ENCODE measurements around the gene PHF3.
A peak's percentile ranks its signal among the peaks of the same experiment; 100 is the strongest.

Gene PHF3, protein sequence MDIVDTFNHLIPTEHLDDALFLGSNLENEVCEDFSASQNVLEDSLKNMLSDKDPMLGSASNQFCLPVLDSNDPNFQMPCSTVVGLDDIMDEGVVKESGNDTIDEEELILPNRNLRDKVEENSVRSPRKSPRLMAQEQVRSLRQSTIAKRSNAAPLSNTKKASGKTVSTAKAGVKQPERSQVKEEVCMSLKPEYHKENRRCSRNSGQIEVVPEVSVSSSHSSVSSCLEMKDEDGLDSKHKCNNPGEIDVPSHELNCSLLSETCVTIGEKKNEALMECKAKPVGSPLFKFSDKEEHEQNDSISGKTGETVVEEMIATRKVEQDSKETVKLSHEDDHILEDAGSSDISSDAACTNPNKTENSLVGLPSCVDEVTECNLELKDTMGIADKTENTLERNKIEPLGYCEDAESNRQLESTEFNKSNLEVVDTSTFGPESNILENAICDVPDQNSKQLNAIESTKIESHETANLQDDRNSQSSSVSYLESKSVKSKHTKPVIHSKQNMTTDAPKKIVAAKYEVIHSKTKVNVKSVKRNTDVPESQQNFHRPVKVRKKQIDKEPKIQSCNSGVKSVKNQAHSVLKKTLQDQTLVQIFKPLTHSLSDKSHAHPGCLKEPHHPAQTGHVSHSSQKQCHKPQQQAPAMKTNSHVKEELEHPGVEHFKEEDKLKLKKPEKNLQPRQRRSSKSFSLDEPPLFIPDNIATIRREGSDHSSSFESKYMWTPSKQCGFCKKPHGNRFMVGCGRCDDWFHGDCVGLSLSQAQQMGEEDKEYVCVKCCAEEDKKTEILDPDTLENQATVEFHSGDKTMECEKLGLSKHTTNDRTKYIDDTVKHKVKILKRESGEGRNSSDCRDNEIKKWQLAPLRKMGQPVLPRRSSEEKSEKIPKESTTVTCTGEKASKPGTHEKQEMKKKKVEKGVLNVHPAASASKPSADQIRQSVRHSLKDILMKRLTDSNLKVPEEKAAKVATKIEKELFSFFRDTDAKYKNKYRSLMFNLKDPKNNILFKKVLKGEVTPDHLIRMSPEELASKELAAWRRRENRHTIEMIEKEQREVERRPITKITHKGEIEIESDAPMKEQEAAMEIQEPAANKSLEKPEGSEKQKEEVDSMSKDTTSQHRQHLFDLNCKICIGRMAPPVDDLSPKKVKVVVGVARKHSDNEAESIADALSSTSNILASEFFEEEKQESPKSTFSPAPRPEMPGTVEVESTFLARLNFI (N-terminal part only)

DNA sequence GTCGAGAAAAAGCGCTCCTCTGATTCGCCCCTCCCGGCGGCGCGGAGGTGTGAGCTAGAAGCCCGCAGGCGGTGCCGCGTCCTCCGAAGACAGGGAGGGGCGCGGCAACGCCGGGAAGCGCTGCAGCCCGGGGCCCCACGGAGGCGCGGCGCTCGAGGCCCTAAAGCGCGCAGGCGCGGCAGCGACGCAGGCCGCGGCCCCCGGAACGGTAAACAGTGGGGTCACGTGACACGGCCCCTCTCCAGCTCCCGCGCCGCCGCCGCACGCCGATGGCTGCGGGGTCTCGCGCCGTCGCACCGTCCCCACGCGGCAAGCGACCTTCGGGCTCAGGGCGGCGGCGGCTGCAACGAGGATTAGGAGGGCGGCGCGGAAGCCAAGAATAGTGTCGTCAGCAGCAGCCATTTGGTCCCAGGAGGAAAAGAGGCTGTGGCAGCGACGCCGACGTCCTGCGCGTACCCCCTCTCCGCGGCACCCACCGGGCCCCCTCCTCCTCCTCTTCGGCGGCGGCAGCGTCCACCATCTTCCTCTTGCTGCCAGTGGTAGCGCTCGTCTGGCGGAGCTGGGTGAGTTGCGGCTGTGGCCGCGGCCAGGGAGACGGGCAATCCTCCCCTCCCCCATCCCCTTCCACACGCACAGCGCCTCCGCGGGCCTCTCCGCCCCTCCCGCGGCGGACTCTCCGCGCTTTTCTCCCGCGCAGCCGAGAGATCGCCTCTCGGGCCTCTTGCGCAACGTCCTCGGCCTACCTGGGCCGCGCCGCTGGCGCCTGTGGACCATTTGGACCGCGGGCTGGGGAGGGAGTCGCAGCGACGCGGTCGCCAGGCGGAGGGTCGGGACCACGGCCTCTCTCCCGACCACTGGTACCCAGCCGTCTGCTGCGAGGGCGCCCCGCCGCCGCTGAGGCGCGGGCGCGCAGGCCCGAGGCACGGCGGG, at the start of gene PHF3:
Gene PHF3 (plus strand): TSS at position 215 of the 930 bp plus-strand sequence. CDS start 10,750 bp downstream, outside the sequence.
- Histone ChIP-seq H3F3A (ENCODE audit: control insufficient read depth, insufficient read depth) (no peaks in the 10 kb centered on the region), H3K4me2 (ENCODE audit: low read length) (peak within 1 kb of the TSS; percentile 82), H3K9me2 (replicated peaks; ENCODE audit: control insufficient read depth, low read length) (no peaks in the 10 kb centered on the region), H4K20me1 (ENCODE audit: control insufficient read depth, insufficient read depth, low read depth, low read length) (peaks cover 21% of the 10 kb centered on the region), H3K79me2 (ENCODE audit: control insufficient read depth, low read length) (peaks cover 55% of the 10 kb centered on the region), H3K27ac (ENCODE audit: low read depth, low read length) (peak within 1 kb of the TSS; percentile 70), H3K36me3 (ENCODE audit: control insufficient read depth, low read length) (peaks cover 43% of the 10 kb centered on the region), H3K9me3 (ENCODE audit: control insufficient read depth, insufficient read depth, low read length) (no peaks in the 10 kb centered on the region), H3K4me1 (ENCODE audit: control insufficient read depth, low read length) (peaks cover 66% of the 10 kb centered on the region), H3K27me3 (ENCODE audit: control insufficient read depth, low read length) (no peaks in the 10 kb centered on the region), H3K4me3 (ENCODE audit: low read length) (peak within 1 kb of the TSS; percentile 88)
- no peak for TF ChIP-seq EZH2phosphoT487 (IDR thresholded peaks at IDR 0.05; ENCODE audit: borderline replicate concordance, low read length)
- TF ChIP-seq CTCF (IDR thresholded peaks at IDR 0.05; ENCODE audit: low read depth, low read length, poor library complexity, severe bottlenecking) = peak; percentile 20

- no peaks in the 10 kb centered on the region for H3K36me3 ChIP-seq (ENCODE audit: control insufficient read depth, low read length)
Observed at GRCh38 chr6:63589952-63590411, 45.6 kb upstream of the PHF3 start.

More at GRCh38 chr6:63589952-63590411, 45.6 kb upstream of the PHF3 start:
- Histone ChIP-seq H4K20me1 (ENCODE audit: control insufficient read depth, insufficient read depth, low read depth, low read length) (no peaks in the 10 kb centered on the region), H3K27me3 (ENCODE audit: control insufficient read depth, low read length) (no peaks in the 10 kb centered on the region), H3K9me2 (replicated peaks; ENCODE audit: control insufficient read depth, low read length) (no peaks in the 10 kb centered on the region), H3F3A (ENCODE audit: control insufficient read depth, insufficient read depth) (peaks cover 2% of the 10 kb centered on the region; the same call in 1 of the 2 replicates), H3K9me3 (ENCODE audit: control insufficient read depth, insufficient read depth, low read length) (no peaks in the 10 kb centered on the region), H3K4me2 (ENCODE audit: low read length) (no peak overlapping the region), H3K4me1 (ENCODE audit: control insufficient read depth, low read length) (peaks cover 6% of the 10 kb centered on the region), H3K27ac (ENCODE audit: low read depth, low read length) (no peak overlapping the region), H3K4me3 (ENCODE audit: low read length) (no peak overlapping the region), H3K79me2 (ENCODE audit: control insufficient read depth, low read length) (no peaks in the 10 kb centered on the region)
- TF ChIP-seq CTCF (IDR thresholded peaks at IDR 0.05; ENCODE audit: low read depth, low read length, poor library complexity, severe bottlenecking) = no peak
- TF ChIP-seq EZH2phosphoT487 (IDR thresholded peaks at IDR 0.05; ENCODE audit: borderline replicate concordance, low read length) = no peak

Data from DOHH2 (cell line).